DLD1 (cell line): ENCODE results near the gene PHB1.

ENCODE experiments used
- in situ Hi-C: cut with HindIII; loops from 2 replicates; pipeline ENCODE4 v1.10.0; 2017; ENCODE audit warnings: low sequenced_read_pairs

PHB1 gene

DNA sequence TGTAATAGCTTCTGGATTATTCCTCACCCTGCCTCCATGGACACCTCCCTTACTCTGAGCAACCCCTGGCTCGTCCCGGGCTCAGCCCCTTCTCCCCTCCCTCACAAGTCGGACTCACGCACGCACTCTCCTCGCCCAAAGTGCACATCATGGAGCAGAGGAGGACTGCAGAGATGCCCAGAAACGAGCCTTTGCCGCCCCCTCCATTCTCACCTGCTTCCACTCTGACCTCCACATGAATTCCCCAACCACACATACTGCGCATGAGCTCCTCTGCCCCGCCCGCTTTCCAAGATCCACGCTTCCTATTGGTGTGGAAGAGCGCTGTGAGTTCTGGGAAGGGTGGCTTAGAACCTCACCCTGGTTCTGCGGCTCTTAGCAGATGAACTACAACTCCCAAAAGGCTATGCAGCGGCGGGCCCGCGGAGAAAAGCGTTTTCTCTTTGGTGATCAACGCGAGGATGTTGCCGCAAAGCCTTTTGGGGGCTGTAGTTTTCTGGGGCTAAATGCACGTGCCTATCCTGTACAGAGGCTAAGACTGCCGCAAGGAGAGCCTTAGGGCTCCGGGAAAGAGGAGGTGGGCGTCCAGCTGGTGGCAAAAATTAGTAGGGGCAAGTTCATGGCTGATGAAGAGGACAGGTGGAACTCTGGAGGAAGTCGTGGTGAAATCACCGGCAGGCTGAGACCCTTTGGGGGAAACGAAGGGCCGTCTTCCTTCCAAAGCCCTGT, at the start of gene PHB1:
TSS of gene PHB1 (minus strand) at position 261 of the 729 bp plus-strand sequence. CDS start 1,618 bp downstream, outside the sequence.
- in situ Hi-C loops: no loop called here

DNA sequence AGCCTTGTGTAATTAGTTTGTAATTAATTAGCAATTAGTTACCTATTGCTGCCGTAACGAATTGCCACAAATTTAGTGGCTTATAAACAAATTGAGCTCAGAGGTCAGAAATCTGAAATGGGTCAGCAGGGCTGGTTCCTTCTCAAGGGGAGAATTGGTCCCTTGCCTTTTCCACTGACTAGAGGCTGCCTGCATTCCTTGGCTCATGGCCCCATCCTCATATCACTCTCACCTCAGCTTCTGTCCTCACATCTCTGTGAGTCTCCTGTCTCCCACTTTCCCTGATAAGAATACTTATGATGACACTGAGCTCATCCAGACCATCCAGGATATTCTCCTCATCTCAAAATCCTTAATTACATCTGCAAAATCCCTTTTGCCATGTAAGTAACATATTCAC, 49.4 kb upstream of the PHB1 start:
- in situ Hi-C loops: no loop called here

DNA sequence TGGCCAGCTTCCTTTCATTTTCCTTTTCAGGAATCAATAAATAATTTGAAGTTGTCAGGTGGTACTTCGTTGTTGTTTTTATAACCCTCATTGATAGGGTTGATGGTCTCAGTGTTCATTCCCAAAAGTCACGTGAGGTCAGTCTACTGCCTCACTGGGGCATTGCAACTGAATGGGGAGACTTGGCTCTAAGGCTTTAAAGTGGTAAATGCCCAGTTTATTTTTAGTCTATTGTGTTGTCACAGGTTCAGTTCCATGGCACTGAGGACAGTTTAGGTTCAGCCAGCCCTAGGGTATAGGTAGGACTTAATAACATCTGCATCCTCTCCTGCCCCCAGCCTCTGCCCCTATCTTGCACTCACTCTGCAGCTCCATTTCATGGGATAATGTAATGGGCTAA, 46.9 kb upstream of the PHB1 start:
- in situ Hi-C loops: no loop called here

DNA sequence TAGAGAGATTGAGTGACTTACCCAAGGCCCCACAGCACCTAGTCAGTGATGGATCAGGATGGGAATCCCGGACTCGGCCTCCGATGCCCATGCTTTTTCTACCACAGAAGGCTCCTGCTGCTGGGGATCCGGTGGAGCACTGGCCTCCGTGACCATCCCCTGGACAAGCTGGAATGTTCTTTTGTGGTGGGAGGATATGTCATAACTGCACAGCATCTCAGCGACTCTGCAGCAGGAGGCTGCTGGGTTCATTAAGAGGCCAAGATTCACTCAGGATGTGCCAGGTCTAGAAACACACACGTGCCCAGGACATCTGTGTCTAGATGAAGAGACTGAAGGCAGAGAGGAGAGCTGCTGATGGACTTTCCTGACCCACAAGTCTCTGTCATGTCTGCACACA, 45.7 kb upstream of the PHB1 start:
- in situ Hi-C loops: no loop called here

DNA sequence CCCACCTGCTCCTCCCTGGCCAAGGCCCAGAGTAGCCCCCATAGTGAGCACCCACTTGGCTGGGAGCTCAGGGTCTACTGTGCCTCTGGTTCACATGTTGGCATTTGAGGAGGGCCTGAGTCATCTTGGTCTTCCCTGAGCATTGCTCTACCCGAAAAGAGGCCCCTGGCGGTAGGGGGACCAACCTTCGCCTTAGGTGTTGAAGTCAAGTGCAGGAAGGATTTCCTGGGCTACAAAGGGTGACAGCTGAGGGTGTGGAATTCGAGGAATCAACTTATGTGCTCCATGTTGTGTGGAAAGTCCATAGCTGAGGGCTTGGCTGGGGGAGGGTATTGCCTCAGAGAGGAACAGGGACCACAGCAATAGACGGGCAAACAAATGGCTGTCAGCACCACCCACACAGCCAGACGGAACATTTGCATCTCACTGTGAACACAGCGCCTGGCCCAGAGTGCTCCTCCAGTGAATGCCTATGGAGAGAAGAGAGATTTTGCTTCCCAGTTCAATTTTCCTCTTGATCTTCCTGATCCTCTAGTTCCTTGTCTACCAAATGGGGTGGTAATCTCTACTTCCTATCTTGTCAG, 44.8 kb upstream of the PHB1 start:
- in situ Hi-C loops: no loop called here

DNA sequence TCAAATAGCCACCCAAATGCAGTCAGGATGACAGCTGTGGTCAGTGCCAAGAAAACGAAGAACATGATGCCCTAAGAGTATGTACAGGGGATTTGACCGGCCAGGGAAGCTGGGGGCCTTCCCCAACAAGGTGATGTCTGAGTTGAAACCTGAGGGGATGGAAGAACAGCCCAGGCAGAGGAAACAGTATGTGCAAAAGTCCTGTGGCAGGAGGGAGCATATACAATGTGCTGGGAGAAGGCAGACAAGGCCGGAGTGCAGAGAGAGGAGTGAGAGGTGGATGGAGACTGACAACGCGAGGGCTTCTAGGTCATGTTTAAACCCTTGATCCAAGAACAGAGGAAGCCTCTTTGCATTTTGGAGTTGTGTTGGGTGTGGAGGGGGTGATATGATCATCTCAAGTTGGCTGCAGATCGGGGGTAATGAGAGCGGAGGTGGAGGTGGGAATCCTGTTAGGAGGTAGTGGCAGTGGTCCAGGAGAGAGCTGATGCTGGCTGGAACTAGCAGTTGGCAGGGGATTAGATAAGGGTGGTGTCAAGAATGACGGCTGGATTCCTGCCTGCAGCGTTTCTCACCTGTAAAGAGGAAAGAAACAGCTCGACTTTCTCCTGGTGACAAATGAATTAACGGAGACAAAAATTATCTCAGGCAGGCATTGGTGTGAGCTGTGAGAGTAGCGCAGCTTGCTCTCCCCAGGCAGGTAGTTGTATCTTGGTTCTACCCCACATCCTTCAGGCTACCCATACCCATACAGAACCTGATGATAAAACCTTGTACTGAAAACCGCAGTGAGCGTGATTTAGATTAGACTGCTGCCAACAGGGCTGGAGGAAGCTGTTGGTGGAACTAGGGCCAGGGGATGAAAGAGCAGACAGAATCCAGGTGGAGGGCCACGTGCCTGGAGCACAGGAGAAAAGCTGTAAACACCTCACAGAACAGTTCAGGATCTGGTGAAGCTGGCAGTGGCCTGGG, 43.2 kb upstream of the PHB1 start:
- in situ Hi-C loops: no loop called here

DNA sequence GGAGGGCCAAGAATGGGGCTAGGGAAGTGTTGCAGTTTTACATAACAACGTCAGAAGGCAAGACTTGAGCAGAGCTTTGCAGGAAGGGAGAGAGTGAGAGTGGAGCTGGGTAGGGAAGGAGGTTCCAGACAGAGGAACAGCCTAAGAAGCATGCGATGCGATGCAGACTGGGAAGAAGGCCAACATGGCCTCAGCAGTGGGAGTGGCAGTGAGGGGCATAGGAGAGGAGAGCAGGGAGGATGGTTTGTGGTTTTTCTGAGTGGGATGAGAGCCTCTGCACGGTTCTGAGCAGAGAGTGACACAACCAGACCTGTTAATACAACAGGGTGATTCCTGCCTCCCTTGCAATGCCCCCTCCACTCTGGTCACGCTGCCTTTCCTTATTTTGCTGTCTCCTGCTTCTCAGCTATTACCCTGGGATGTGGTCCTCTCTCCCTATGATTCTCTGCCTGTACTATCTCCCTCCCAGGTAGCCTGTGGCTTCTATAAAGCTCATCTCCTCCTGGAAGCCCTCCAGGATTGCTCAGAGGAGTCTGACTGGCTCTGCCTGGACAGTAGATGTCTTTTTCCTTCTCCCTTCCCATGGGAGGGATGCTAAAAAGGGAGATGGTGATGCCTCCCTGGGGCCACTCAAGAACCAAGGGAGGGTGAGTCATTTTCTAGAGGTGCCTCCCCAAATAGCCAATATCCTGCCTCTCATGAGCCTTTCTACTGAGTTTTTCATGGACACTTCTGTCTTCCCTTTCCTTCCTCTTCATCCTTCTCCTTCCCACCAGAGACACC, 41.7 kb upstream of the PHB1 start:
- in situ Hi-C loops: no loop called here

DNA sequence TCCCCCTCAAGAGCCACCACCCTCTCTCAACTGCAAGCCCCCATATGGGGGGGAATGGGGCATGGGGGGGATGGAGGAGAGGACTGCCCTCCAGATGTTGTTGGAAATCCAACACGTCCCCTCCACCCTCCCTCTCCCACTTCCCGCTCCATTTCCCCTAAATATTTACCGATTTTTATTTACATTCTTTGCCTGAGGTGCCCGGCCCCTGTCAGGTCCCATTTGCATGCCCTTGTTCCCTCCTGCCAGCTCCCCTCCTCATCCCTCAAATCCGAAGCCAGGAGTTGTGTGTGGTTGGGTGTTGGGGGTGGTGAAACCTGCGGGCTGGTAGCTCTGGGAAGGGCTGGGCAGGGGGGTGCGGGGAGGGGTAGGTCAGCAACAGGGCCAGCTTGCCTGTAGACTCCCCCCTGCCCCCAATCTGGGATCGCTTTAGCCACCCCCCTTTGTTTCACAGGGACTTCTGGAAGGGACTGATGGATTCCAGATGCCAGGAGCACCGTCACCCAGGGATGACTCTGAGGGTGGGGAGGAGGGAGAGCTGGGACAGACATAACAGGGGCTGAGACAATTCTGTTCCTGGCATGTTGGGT, 40.7 kb upstream of the PHB1 start:
- in situ Hi-C loops: no loop called here

DNA sequence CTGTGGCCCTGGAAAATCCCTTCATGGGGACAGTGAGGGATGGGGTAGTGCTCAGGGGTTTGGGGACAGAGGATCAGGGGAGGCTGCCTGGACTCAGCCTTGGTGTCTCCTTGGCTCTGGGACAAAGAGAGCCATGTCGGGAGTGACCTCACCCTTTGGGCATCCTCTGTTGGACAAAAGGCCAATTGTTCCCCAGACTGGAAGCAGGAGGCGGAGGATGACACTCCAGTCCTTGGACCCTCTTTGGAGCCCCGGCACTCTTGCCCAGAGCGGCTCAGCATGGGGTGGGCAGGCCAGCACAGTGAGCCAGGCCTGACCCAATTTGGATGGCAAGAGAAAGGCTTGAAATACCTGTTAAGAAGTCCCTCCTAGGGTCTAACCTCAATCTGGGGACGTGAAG, 39.4 kb upstream of the PHB1 start:
- in situ Hi-C loops: no loop called here

DNA sequence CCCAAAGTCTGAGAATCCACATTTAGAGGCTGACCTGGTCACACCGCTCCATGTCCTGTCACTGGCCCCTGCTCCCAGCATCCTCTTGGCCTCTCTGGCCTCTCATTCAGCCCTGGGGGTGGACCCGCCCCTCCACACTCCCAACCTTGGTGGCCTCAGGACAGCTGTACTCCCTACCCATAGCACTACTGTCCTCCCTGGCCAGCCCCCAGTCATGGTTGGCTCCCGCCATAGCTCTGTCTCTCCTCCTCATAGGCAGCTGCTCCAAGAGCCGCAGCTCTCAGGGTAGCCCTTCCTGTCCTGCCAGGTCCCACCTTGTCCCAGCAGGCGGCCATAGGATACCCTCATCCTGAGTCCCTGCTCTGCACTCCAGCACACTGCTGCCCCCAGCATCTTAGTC, 38.0 kb upstream of the PHB1 start:
- in situ Hi-C loops: no loop called here

DNA sequence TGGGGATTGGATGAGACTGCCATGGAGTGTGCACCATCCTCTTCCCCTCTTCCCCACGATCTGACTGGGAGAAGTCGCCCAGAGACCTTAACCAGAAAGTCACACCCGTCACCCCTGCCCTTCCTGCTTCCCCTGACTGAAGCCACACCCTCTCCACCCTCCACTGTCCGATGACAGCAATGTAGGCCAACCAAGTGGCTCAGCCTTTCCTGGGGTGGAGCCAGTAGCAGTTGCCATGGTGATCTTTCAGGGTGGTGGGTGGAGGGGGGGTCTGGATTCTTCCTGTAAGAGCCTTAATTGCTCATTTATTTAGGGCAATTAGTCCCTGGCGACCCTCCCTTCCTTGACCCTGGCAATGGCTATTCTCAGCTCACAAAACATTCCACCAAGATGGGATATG, 37.5 kb upstream of the PHB1 start:
- in situ Hi-C loops: no loop called here

DNA sequence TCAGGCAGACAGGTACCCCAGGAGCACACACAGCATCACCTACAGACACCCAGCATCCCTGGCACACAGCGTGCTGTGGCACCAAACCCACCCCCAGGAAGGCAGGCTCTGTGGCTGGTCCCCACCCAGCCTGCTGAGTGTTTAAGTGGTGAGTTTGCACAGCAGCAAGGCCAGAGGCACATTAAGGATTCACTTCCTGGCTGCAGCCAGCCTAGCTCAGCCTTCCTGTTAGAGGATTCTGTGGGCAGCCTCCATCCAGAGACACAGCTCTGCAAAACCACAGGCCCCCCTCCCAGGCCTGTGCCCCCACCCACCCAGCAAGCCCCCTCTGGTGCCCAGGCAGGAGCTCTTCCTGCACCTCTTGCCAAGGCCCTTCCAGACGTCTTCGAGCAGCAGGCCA, 36.1 kb upstream of the PHB1 start:
- in situ Hi-C loops: no loop called here

DNA sequence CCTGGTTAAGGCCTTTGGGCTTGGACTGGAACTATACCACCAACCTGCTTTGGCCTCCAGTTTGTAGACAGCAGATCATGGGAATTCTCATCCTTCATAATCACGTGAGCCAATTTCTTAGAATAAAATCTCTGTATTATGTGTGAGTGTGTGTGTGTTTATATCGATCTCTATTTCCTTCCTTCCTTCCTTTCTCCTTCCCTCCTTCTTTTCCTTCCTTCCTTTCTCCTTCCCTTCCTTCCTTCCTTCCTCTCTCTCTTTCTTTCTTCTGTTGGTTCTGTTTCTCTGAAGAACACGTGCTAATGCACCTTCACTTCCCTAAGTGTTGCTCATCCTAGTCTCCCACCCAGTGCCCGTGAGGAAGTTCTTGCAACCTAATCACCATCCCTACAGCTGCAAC, 35.5 kb upstream of the PHB1 start:
- in situ Hi-C loops: no loop called here

DNA sequence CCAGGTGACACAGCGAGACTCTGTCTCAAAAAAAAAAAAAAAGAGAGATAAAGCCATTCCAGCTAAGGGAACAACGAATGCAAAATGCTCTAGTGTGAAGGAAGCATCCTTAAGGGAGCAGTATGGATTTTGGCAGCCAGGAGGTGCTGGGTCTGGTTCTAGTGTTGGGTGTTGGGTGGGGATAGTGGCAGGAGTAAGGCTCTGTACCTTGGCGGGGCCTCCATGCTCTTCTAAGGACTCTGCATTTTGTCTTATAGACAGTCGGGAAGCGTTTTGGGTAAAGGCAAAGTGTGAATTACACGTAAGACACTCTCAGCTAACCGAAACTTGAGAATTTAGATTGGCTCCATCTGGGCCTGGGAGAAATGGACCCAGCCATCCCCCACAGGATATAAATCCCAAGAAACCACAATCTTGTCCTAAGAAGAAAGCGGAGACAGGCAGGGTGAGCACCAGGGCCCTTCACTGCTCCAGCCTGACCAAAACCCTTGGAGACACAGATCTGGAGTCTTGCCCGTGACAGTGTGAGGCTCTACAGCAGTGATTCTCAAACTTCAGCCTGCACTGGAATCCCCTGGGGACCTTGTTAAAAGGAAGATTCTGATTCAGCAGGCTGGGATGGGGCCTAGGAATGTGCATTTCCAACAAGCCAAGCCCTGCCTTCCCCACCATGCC, 33.1 kb upstream of the PHB1 start:
- in situ Hi-C loops: no loop called here

DNA sequence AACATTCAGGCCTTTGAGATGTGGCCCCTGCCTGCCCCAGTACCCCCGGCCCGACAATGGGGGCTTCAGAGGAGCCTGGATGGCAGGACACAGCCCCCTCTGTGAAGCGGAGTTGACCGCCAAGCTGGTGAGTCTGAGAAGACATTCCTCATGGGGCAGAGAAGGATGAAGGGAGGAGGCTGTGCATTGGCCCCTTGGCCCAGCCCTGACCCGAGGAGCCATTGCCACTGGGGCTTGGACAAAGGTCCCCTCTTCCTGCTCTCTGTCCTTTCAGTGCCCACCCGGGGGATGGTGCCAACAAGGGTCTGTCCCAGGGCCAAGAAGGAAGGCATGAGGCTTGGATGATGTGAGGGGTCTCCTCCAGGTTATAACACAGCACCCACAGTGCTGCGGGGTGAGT, 30.9 kb upstream of the PHB1 start:
- in situ Hi-C loops: no loop called here

DNA sequence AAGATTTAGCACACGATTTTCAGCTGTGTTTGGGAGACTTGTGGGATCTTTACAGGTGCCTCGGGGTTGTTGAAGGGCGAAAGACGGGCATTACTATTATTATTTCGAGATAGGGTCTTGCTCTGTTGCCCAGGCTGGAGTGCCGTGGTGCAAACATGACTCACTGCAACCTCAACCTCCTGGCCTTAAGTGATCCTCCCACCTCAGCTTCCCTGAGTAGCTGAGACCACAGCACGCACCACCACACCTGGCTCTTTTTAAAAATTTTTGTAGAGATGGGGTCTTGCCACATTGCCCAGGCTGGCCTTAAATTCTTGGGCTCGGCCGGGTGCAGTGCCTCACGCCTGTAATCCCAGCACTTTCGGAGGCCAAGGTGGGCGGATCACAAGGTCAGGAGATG, 29.7 kb upstream of the PHB1 start:
- in situ Hi-C loops: no loop called here

DNA sequence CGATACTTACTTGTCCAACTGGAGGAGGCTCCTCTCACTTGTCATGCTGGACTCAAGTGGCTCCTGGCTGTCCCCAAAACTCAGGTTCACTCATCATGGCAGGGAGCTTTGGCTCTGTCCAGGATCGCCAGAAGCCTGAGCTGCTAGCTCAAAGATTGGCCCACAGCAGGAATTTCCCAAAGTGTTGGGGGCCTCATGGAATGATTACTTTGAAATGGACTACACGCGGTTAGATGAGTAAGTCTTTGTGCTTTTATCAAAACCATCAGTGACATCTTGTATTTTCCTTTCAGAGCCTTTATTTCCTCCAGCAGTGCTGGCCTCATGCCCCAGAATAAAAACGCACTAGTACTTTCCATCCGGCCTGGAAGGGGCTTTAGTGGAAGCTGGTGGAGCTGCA, 29.2 kb upstream of the PHB1 start:
- in situ Hi-C loops: no loop called here

DNA sequence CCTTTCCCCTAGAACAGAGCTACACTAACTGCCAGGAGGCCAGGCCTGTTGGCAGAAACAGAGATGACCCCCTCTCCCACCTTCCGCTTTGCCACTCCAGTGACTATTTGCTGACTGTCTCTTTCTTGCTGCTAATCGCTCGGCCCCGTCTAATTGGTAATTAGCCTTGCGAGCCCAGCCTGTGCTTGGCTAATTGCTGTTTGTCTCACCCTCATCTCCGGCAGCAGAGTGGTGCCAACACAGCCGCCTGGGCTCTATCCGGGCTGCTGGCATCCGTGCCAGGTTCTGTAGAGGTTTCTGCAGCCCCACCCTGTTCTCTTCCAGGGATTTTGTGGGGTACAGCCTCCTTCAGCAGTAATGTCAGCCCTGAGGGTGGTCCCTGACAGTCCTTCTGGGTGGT, 27.4 kb upstream of the PHB1 start:
- in situ Hi-C loops: no loop called here

DNA sequence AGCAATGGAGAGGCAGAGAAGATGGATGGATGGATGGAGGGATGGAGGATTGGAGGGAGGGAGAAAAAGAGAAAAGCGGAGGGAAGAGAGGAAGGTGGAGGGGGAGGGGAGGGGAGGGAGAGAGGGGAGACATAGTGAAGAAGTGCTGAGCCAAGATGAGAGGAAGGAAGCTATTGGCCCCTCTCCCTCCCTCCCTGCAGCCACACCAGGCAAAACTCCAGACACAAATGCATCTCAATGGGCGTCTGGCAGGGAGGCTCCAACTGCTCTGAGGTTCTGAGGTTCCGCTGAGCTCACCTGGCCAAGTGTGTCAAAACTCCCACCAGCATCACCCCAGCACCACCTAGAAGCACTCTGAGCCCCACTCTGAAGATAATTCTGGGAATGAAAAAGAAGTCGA, 26.9 kb upstream of the PHB1 start:
- in situ Hi-C loops: no loop called here

DNA sequence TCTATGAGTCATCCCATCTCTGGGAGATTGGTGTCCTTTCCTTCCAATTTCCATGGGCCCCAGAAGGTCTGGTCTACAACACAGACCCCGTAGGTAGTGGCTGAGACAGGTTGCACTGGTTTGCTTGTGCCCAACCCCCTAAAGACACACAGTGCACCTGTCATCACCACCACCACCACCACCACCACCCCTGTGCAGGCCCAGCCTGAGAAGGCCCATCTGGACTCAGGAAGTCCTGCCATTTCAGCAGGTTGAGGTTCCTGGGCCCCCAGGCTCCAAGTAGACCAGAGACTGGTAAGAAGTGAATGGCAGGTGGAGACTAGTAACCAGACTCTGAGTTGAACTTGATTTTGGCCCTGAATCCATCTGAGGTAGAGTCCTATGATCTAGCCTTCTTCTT, 25.9 kb upstream of the PHB1 start:
- in situ Hi-C loops: no loop called here
